ENCODE data around the gene ZNF714.

ZNF714 gene

GRCh38 chr19:21082011-21082975 lies at the start of gene ZNF714:
TSS of gene ZNF714 (plus strand) at chr19:21082203. CDS start at chr19:21098269, 16,066 bp downstream.
- DNase-seq, result peak; percentile 79

DNA sequence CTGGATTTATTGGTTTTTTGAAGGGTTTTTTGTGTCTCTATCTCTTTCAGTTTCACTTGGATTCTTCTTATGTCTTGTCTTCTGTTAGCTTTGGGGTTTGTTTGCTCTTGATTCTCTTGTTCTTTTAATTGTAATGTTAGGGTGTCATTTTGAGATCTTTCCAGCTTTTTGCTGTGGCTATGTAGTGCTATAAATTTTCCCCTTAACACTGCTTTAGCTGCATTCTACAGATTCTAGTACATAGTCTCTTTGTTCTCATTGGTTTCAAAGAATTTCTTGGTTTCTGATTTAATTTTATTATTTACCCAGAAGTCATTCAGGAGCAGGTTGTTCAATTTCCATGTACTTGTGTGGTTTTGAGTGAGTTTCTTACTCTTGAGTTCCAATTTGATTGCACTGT lies 37.0 kb upstream of the ZNF714 start:
- no peak for DNase-seq

GRCh38 chr19:21046489-21046888 lies 35.5 kb upstream of the ZNF714 start:
- DNase-seq, result no peak

- no peak for DNase-seq
Measured at GRCh38 chr19:21047716-21048115, 34.3 kb upstream of the ZNF714 start.

DNA sequence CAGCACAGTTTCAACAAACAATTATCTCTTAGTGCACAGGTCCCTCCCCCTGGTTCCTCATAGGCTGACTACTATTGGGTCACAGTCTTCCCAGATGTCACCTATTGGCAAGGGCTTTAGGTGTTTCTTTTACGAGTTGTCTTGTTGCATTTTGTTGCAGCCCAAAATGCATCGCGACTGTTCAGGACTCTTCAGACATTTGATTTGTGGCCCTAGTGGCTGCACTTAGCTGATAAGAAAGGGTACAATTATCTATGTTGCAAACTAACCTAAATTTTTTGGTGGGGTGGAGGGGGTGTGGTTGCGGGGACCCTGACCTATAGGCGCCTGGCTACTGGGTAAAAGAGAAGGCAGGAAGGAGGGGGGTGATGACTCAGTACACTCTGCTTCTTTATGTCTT lies 29.1 kb upstream of the ZNF714 start:
- DNase-seq, result no peak

GRCh38 chr19:21065336-21065735 lies 16.7 kb upstream of the ZNF714 start:
- no peak for DNase-seq

DNA sequence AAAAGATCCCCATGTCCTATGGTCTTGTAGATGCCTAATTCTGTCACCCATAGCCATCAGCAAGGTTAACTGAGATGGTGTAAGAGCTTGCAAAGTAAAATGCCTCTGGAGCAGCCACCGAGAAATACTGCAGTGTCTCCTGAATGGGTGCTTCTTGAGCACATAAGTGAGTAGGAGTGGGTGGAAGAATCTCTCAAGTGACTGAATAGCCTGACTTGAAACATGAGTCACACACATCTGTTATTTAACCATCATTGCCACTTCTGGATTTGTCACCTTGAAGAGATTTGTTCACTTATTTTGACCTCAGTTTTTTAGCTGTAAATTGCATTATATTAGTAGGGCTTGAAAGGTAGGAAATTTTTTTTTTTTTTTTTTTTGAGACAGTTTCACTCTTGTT lies 2.3 kb downstream of the ZNF714 start:
- no peak for DNase-seq

- DNase-seq, result no peak
Measured at GRCh38 chr19:21087871-21088270, 5.9 kb downstream of the ZNF714 start.

DNA sequence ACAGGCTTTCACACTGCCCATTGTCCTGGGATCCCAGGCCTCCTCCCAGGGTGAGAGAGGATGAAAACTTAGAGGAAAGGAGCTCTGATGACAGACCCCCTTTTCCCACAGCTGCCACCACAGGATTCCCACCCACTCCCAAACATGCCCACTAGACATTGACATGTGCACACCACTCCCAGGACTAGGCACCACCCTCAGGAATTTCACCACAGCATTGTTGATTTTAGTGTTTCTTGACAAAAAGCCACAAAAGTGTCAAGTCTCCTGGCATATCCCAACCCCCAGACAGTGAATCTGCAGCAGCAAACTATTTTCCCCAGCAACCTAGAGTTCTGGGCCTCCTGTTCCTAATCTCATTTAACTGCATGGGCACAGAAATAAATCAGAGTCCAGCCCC lies 10.1 kb downstream of the ZNF714 start:
- no peak for DNase-seq

DNA sequence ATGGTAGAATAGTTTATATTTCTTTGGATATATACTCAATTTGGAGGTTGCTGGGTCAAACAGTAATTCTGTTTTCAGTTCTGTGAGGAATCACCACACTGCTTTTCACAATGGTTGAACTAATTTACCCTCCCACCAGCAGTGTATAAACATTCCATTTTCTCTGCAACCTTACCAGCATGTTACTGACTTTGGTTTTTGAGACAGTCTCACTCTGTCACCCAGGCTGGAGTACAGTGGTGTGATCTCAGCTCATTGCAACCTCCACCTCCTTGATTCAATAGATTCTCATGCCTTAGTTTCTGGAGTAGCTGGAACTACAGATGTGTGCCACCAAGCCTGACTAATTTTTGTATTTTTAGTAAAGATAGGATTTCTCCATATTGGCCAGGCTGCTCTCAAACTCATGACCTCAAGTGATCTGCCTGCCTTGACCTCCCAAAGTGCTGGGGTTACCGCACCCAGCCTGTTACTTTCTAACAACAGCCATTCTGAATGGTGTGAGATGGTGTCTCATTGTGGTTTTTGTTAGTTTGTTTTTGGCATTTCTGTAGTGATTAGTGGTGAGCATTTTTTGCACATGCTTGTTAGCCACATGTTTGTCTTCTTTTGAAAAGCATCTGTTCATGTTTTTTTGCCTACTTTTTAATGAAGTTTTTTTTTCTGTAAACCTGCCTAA lies 12.5 kb downstream of the ZNF714 start:
- DNase-seq, result no peak

DNA sequence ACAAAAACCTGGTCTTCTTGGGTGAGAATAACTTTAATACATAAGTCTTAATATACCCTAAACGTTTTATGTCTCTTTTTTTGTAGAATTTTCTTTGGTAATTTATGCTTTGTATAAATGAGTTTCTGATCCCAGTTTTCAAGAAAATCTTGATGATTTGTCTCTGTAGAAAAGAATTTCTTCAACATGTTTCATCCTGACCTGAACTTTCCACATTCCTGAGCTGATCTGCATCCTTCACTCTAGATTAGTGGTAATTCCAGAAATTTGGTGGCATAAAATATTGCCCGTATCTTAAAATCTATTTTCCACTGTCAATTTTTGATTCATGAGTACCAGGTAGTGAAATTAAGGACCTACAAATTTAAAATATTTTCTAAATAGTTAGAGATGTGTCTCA lies 16.3 kb downstream of the ZNF714 start:
- DNase-seq, result no peak

DNA sequence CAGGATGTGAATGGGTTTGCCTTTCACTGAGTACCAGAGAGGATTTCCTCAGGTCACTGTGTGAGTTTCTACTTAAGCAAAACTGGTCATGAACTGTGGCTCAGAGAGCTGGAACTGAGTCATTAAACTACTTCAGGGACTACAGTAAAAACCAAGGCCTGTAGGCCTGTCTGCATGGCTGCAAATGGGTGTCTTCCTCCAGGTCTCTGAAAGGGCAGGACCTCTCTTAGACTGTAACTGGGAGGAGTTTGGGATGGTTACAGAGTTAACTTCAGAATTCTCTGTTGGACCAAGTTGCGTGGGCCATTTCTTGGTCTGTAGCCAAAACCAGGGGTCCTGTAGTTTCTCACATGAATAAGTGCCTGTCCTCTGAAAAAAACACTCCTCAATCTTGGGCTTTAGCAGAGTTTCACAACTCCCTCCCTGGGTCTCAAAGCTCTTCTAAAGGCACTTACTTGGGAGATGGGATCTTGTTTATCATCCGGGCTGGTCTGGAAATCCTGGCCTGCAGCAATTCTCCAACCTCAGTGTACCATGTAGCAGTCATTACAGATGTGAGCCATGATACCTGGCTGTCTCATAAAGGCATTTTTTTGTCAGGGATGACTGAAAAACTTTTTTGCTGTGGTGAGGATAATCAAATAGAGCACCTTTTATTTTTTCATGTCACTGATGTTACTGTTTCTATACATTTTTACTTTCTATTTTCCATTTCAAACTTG lies 19.7 kb downstream of the ZNF714 start:
- no peak for DNase-seq

DNA sequence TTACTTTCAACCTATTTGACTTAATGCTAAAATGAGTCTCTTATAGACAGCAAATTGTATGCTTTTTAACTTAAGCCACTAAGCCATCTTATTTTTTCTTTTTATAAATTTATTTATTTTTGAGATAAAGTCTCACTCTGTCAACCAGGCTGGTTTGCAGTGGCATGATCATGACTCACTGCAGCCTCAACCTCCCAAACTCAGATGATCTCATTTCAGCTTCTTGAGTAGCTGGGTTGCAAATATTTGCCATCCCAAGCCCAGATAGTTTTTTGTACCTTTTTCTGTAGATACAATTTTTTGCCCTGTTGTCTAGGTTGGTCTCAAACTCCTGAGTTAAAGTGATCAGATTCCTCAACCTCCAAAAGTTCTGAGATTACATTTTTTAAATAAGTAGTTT lies 27.1 kb downstream of the ZNF714 start:
- DNase-seq, result no peak

DNA sequence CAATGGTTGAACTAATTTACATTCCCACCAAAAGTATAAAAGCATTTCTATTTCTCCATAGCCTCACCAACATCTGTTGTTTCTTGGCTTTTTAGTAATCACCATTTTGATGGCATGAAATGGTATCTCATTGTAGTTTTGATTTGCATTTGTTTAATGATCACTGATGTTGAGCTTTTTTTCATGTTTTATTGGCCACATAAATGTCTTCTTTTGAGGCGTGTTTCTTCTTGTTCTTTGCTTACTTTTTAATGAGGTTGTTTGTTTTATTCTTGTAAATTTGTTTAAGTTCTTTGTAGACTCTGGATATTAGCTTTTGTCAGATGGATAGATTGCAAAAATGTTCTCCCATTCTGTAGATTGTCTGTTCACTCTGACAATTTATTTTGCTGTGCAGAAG lies 28.2 kb downstream of the ZNF714 start:
- DNase-seq, result no peak

DNA sequence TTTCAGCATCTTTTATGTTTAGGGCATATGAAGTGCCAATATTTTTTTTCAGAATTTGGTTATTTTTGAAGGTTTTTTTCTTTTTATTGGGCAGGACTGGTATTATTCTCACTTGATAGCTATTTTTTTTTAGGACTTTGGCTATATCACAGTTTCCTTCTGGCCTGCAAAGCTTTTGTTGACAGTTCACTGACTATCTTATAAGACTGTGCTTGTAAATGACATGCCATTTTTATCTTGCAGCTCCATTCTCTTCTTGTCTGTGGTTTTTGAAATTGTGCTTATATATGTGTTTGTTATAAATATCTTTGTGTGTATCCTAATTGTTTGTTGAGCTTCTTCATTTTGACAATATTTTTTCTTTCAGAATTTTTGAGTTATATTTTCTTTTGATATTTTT lies 33.4 kb downstream of the ZNF714 start:
- DNase-seq, result no peak

- DNase-seq, result no peak
Measured at GRCh38 chr19:21117041-21117907, 35.3 kb downstream of the ZNF714 start.

DNA sequence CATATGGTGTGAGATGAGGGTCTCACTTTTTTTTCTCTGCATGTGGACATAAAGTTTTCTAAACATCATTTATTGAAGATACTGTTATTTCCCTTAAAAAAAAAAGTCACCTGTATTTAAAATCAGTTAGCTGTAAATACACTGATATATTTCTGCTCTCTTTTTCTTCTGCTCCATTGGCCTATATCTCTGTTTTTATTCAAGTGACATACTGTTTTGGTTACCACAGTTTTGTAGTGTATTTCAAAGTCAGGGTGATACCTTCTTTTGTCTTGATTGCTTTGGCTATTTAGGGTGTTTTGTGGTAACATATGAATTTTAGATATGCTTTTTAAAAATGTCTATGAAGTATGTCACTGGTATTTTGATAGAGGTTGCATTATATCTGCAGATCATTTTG lies 44.1 kb downstream of the ZNF714 start:
- DNase-seq, result no peak

DNA sequence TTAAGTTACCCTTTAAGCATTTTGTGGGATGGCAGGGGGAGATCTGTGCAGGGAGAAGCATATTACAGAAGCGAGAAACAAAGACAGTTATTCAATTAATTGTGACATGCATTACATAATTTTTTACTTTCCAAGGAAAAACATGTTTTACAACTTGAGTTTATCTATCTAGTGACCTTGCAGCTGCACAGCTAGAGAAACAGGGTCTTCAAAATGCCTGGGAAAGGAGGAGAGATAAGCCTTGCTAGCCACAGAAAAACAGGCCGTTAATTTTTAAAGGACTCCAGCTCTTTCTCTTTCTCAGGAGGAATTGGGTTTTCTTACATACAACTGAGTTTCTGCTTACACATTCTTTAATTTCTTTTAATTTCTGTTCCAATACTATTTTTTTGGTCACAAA lies 45.0 kb downstream of the ZNF714 start:
- no peak for DNase-seq

DNA sequence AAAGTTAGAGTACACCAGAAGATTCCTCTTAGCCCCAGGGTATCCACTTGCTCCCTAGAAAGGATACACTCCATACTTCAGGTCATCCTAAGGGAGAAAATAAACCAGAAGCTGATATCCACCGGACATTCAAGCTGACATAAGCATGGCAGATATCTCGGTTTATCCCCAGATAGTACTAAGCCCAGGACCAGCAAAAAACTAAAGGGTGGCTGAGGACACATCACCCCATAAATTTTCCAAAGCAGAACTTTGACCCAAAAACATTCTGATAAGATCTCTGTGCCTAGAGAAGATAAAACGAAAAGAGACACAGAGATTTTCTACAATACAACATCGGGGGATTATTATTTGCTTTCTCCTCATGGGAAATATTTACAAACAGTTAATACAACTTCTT lies 45.9 kb downstream of the ZNF714 start:
- DNase-seq, result no peak

- DNase-seq, result no peak
Measured at GRCh38 chr19:21128901-21129698, 47.1 kb downstream of the ZNF714 start.

DNA sequence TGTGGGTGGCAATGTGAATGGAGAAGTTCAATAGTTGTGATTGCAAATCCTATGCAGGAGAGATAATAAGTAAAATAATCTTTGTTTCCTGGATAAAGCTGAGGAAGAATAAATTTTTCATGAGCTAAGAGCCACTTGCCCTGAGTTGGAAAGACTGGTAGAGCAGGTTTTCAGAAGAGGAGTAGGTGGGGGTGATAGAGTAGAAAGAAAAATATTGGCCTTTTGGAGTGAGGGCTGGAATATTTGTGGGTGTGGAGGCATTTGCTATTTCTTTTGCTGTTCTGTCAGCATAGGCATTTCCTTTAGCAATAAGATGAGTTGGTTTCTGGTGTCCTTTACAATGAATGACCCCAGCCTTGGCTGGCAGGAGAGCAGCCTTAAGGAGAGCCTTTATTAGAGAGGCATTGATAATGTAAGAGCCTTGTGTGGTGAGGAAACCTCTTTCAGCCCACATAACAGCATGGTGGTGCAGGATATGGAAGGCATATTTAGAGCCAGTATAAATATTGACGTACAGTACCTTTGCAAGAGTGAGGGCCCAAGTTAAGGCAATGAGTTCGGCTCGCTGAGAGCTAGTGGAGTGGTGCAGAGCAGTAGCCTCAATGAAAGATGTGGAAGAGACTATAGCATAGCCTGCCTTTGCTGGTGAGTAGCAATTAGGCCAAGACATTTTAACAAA lies 48.2 kb downstream of the ZNF714 start:
- no peak for DNase-seq

Measured in NCI-H2081 treated with DMSO at 0.1 percent for 48 hours (cell line).